Tibial nerve (tissue), 4 donors: ENCODE measurements around the gene GNG7. TPM values are rescaled to one million over a fixed set of nuclear protein-coding genes. Genes with fewer than 3 reads are reported as not detected.

Source experiments
- DNase-seq, 2 donors: peaks; one replicate each; pipeline ENCODE4 v3.0.0-alpha.2; 2019; ENCODE audit warnings: low spot score in 2 of 2
- H3K27ac ChIP-seq, 4 donors: fragments of 200-600 bp; sonication (generic) in 3 of 4; one replicate each; pipeline ENCODE4 v1.5.1; 2017 to 2019; ENCODE audit warnings: mild to moderate bottlenecking in 1 of 4
- H3K27me3 ChIP-seq, 2 donors: fragments of 200-600 bp; sonication (generic) in 1 of 2; one replicate each; pipeline versions ENCODE4 v1.5.1 to v1.6.0; 2017 to 2019
- H3K36me3 ChIP-seq, 3 donors: fragments of 200-600 bp; sonication (generic); one replicate each; pipeline ENCODE4 v1.5.1; 2018 to 2019
- H3K4me1 ChIP-seq, 4 donors: fragments of 200-600 bp; sonication (generic) in 3 of 4; one replicate each; pipeline ENCODE4 v1.5.1; 2017 to 2019
- H3K4me3 ChIP-seq, 4 donors: fragments of 200-600 bp; sonication (generic) in 3 of 4; one replicate each; pipeline ENCODE4 v1.5.1; 2017 to 2019; ENCODE audit warnings: mild to moderate bottlenecking in 1 of 4, moderate library complexity in 1 of 4
- H3K9me3 ChIP-seq, 4 donors: fragments of 200-600 bp; sonication (generic) in 3 of 4; one replicate each; pipeline ENCODE4 v1.5.1; 2017 to 2019
- CTCF ChIP-seq, 5 experiments: fragments of 200-600 bp in 3 of 5; fragments of 450-650 bp in 2 of 5; sonication (generic) in 3 of 5; IDR thresholded peaks; one replicate each; pipeline ENCODE4 v1.5.1; 2016 to 2019; ENCODE audit warnings: antibody characterized with exemption in 5 of 5, mild to moderate bottlenecking in 3 of 5, moderate library complexity in 2 of 5
- EP300 ChIP-seq, 2 donors: sonication (generic); formaldehyde crosslinking; IDR thresholded peaks; one replicate each; pipeline ENCODE4 v1.6.1; 2017; ENCODE audit warnings: antibody characterized with exemption in 2 of 2, mild to moderate bottlenecking in 1 of 2
- POLR2A ChIP-seq, 2 donors: fragments of 450-650 bp; IDR thresholded peaks; one replicate each; pipeline ENCODE4 v1.6.1; 2017; ENCODE audit warnings: antibody characterized with exemption in 2 of 2, mild to moderate bottlenecking in 2 of 2, moderate library complexity in 2 of 2
- WGBS, 2 donors: methylation state at CpG; one replicate each; pipeline ENCODE4 v1.1.5; 2018; 5-methylcytosine and 5-hydroxymethylcytosine counted together
- total RNA-seq, 4 donors: library from RNA; depleted of rRNA; stranded (reverse); fragments of >200 nt; gene quantifications; one replicate each; pipeline ENCODE4 v1.1.0, GENCODE V29; 2016

GNG7 gene
- total RNA-seq, 4 donors from 2014 or later: 2.6 to 5.3 (median 3.5) TPM

GRCh38 chr19:2734589-2735288 is 32.2 kb upstream of the GNG7 start:
- no peak overlapping the region for H3K27ac ChIP-seq
- H3K27me3 ChIP-seq: no peaks in the 10 kb centered on the region
- 82 to 91% methylated on average over 26 of the region's 26 CpGs for WGBS, 2 donors
- no peak for DNase-seq
- peaks cover 0 to 15% (median 5%) of the 10 kb centered on the region in 4 donors for H3K4me1 ChIP-seq
- peaks cover 0 to 61% (median 0%) of the 10 kb centered on the region in 3 donors for H3K36me3 ChIP-seq
- TF ChIP-seq POLR2A (IDR thresholded peaks at IDR 0.05): no peak
- no peak for TF ChIP-seq EP300 (IDR thresholded peaks at IDR 0.05)
- no peaks in the 10 kb centered on the region for H3K9me3 ChIP-seq
- no peak overlapping the region for H3K4me3 ChIP-seq

DNA sequence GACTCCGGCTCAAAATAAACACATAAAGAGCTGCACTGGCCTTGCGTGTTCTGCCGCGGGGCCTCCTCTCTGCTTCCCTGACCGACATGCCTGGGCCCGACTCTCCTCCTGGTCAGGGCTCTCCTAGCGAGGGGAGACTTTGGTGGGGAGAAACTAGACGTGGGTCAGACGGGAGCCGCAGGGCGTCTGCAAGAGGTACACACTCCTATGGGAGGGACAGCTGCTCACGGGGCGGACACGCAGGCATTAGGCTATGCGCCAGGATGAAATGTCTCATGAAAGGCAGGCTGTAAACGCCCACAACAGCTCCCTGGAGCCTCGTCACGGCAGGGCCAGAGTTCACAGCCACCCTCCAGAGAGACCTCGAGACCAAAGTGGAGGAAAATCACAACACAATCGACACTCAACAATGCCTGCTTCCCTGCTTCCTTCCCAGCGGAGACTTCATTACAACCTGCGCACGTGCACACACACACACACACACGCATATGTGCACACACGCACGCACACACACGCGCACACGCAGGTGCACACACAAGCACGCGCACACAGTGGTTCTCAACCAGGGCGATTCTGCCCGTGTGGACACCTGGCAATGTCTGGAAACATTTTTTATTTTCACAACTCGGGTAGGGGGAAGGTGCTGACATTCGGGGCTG is 31.6 kb upstream of the GNG7 start:
- no peak overlapping the region for H3K4me3 ChIP-seq
- WGBS, 2 donors: 76 to 77% methylated on average over 35 of the region's 35 CpGs
- H3K36me3 ChIP-seq: peaks cover 0 to 61% (median 0%) of the 10 kb centered on the region in 3 donors
- no peak overlapping the region for H3K27ac ChIP-seq
- DNase-seq: no peak
- H3K9me3 ChIP-seq: no peaks in the 10 kb centered on the region
- no peaks in the 10 kb centered on the region for H3K27me3 ChIP-seq
- TF ChIP-seq CTCF (IDR thresholded peaks at IDR 0.05): no peak
- no peak for TF ChIP-seq POLR2A (IDR thresholded peaks at IDR 0.05)
- no peak for TF ChIP-seq EP300 (IDR thresholded peaks at IDR 0.05)
- H3K4me1 ChIP-seq: peaks cover 0 to 10% (median 4%) of the 10 kb centered on the region in 4 donors

DNA sequence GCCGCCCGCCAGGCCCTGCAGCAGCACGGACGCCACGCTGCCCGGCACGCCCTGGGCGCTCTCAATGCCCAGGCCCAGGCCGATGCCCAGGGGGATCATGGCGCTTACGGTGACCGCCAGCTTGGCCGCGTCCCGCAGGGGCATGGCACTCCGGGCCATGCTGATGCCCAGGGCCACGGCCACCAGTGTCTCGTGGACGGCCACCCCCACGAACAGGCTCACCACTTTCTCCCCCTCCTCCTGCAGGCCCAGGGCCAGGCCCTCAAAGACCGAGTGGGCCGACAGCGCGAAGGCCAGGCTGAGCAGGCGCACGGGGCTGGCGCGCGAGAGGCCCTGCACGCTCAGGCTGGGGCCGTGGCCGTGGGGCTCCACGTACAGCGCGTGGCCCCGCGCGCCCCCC is 30.4 kb upstream of the GNG7 start:
- Histone ChIP-seq H3K27me3 (peaks cover 0 to 3% of the 10 kb centered on the region in 2 donors), H3K4me3 (no peak overlapping the region), H3K4me1 (no peaks in the 10 kb centered on the region), H3K9me3 (no peaks in the 10 kb centered on the region), H3K27ac (no peak overlapping the region), H3K36me3 (peaks cover 0 to 61% (median 0%) of the 10 kb centered on the region in 3 donors)
- 96 to 97% methylated on average over 23 to 29 of the region's 38 CpGs for WGBS, 2 donors
- TF ChIP-seq POLR2A (IDR thresholded peaks at IDR 0.05): no peak
- TF ChIP-seq CTCF (IDR thresholded peaks at IDR 0.05): no peak
- no peak for TF ChIP-seq EP300 (IDR thresholded peaks at IDR 0.05)
- DNase-seq: no peak

GRCh38 chr19:2732157-2732725 is 29.7 kb upstream of the GNG7 start:
- Histone ChIP-seq H3K36me3 (peaks cover 0 to 61% (median 0%) of the 10 kb centered on the region in 3 donors), H3K27me3 (peaks cover 0 to 10% of the 10 kb centered on the region in 2 donors), H3K27ac (no peak overlapping the region), H3K4me3 (no peak overlapping the region), H3K9me3 (no peaks in the 10 kb centered on the region), H3K4me1 (no peaks in the 10 kb centered on the region)
- no peak for DNase-seq
- TF ChIP-seq EP300 (IDR thresholded peaks at IDR 0.05) (no peak), CTCF (IDR thresholded peaks at IDR 0.05) (no peak)
- whole genome bisulfite sequencing, 2 donors: 93% methylated on average over 33 of the region's 33 CpGs

DNA sequence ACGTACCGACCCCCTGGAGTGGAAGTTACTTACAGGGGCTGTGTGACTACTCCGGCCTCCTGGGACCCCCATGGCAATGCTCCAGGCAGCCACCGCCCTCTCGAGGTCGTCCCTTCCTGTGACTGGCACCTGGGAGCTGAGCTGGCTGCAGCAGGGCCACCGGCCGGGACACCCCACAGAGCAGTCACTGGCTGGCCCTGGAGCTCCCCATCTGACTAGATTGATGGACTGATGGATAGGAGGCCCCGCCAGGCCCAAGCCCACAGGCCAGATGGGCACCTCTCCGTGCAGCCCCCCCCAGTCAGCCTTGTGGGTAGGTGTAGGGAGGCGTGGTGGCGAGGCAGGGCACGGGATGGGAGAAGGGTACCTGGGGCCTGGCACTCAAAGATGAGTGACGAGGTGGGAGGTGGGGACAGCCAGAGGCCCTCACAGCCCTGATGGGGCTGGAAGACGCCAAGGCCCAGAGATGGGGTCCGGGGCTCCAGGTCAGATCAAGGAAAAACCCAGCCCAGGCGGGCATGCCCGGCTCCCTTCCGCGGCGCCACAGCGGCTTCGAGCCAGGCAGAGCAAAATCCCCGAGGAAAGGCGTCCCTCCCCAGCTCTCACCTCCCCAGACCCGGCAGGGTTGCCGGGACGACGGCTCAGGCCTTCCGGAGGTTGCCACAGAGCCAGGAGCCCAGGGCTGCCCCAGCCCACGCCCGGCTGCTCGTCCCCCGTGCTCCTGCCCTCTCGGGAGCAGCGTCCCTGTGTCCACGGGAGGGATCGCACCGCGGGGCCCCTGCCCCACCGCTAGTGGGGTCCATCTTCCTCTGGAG is 28.9 kb upstream of the GNG7 start:
- WGBS, 2 donors: 84 to 85% methylated on average over 26 to 31 of the region's 41 CpGs
- TF ChIP-seq EP300 (IDR thresholded peaks at IDR 0.05) (no peak), CTCF (IDR thresholded peaks at IDR 0.05) (no peak), POLR2A (IDR thresholded peaks at IDR 0.05) (no peak)
- no peak overlapping the region for H3K27ac ChIP-seq
- H3K4me1 ChIP-seq: no peaks in the 10 kb centered on the region
- no peak for DNase-seq
- no peaks in the 10 kb centered on the region for H3K9me3 ChIP-seq
- peaks cover 0 to 54% (median 0%) of the 10 kb centered on the region in 3 donors for H3K36me3 ChIP-seq
- H3K4me3 ChIP-seq: no peak overlapping the region
- H3K27me3 ChIP-seq: peaks cover 0 to 18% of the 10 kb centered on the region in 2 donors
